Stimulated activated CD8-positive, alpha-beta memory T cell treated with anti-CD3 and anti-CD28 coated beads, Interleukin-12 subunit alpha, Interleukin-12 subunit beta, amount 100 ng/mL, for 24 hours (primary cell): ENCODE results near the gene TENT4B.

Experiments
- DNase-seq: peaks from one replicate; pipeline ENCODE4 v3.0.0-alpha.2; 2020; ENCODE audit errors: extremely low read depth

The TENT4B gene

GRCh38 chr16:50195756-50196155 lies 42.6 kb downstream of the TENT4B start:
- no peak for DNase-seq

DNA sequence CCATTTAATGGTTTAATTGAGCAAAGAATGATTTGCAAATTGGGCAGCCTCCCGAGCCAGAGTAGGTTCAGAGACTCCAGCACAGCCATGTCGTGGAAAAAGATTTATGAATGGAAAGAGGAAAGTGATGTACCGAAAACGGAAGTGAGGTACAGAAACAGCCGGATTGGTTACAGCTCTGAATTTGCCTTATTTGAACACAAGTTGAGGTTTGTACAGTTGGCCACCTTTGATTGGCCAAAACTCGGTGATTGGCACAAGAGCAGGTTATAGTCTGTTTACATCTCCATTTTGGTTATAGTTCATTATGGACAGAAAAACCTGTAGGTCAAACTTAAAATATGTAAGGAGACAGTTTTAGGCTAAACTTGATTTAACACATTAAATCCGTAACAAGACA lies 44.5 kb downstream of the TENT4B start:
- no peak for DNase-seq

GRCh38 chr16:50198802-50199403 lies 45.8 kb downstream of the TENT4B start:
- DNase-seq = no peak

DNA sequence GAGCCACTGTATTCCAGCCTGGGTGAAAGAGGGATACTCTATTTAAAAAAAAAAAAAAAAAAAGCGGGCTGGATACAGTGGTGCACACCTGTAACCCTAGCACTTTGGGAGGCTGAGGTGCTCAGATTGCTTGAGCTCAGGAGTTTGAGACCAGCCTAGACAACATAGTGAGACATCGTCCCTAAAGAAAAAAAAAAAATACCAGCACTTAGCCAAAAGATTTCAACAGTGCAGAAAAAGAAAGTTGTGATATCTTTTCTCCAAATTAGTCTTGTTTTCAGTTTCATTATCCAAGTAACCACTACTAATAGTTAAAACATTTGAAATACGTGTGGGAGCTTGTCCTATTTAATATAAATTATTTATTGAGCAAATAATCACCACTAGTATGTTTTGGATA lies 48.7 kb downstream of the TENT4B start:
- DNase-seq = no peak

GRCh38 chr16:50202926-50203624 lies 50.0 kb downstream of the TENT4B start:
- DNase-seq = no peak

DNA sequence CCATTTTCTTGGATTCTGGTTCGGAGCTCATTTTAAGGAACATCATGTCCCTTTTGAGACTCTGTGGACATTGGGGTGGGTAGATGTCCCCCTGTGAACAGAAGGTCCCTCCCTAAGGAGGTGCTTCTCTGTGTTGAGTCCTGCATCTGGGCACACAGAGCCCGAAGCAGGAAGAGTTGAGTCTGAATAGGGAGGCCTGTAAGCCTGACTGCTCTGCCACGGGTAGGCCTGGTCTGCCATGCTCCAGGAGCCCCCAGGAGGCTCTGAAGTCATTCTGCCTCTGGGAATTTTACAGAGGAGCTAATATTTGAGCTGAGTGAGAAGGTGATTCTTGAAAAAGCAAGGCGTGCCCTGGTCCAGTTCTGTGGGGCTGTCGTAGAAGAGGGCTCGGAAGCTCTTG lies 50.6 kb downstream of the TENT4B start:
- no peak for DNase-seq

DNA sequence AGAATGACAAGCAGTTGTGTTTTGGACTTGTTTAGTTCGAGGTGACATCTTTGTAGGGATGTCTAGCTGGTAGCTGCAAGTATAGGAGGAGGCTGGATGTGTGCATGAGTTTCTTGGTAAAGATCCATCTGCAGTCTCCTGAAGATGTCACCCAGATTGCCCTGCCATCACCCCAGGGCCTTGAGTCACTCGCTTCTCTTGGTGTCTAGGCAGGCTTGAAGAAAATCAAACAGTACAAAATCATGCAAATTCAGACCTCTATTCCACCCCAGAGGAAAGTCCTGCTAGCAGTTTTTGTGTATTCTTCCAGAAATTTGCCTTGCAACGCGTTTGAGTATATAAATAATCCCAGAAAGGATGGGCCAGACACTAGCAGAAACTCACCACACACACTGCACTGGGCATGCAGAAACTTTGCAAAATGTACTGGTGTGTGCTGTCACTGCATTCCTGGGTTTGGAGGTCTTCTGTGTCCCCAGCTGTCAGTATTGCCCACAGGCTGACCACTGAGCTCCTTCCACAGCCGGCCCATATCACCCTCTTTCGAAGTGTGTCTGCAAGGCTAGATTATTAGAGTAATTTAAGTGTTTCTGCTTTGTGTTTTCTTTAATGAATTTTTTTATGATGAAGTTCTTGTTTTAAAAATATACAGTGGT lies 51.5 kb downstream of the TENT4B start:
- DNase-seq = no peak

- no peak for DNase-seq
Measured at GRCh38 chr16:50207652-50208051, 54.5 kb downstream of the TENT4B start.

- DNase-seq = no peak
Measured at GRCh38 chr16:50208460-50208931, 55.4 kb downstream of the TENT4B start.

DNA sequence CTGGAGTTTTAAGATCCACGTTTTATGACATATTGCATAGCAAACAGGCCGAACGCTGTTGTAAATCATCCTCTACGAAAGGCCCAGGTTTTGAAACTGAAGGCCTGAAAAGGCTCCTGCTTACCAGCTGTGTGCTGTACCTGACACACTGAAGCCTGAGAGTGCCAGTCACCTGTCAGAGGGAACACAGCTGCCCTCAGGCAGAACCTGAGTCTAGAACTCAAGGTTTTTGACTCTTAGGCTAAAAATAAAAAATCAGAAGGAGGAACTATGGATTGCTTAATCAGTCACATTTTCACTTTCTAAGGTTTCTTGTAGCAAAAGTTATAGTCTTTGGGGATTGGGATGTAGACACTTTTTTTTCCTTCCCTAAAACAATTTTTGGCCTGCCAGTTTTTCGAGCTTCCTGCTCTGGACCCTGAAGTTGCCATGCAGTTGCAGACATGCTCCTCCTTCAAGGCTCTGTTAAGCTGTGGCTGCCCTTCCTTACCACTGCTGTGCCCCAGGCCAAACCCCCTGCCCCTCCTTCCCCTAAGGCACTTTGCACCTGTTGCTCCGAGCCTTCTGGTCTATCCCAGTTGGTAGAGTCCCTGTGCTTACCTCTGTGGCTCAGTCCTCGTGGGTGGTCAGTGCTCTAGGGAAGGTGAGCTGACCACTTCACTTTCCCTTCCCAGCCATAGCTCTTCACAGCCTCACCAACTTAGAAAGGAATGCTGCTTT lies 56.6 kb downstream of the TENT4B start:
- DNase-seq = no peak

DNA sequence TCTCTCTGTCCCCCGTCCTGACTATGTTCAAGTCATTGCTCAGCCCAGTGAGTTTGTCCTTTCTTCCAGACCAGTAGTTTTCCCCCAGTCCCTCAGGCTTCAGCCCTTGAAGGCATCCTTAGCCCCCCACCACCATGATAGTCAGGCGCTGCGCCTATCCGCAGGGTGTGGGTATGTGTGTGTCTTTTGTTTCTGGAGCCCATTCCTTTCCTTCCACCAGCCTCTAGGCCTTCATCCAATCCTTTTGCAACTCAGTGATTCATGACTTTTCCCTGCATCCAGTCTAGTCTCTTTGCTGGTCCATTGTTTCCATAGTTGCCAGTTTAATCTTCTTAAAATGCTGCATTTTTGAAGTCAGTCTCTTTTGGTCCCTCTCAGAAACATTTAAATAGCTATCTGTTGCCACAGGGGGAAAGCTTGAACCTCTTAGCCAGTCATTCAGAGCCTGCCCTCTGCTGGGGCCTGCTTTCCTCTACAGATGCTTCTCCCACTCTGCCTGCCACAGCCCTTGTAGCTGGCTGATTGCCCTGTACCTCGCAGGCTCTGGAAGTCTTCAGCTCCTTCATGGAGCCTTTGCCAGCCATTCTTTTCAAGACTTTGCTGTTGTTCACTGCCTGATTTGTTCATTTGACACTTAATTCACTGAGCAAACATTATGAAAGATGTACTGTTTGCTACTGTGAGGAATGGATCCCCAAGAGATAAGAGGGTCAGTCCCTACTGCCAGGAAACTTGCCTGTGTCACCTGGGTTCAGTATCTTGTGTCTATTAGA lies 57.3 kb downstream of the TENT4B start:
- DNase-seq = peak; percentile 25

DNA sequence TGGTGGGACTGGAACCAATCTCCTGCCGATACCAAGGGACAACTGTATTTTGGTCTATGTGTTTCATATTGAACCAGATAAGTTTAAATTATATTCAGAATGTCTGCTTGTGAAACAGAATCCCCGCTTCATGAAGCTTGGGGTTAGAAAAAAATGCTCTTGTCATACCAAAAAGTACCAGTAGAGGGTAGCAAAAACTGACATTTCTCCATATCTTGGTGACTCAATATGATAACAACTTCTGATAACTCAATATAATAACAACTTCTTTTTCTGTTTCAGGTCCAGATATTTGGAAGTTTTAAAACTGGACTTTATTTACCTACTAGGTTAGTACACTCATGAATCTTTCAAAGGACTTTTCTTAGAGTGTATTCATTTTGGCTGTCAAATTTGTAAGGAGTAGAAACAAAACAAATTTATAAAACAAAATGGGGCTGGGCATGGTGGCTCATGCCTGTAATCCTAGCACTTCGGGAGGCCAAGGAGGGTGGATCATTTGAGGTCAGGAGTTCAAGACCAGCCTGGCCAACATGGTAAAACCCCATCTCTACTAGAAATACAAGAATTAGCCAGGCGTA lies 60.9 kb downstream of the TENT4B start:
- no peak for DNase-seq

DNA sequence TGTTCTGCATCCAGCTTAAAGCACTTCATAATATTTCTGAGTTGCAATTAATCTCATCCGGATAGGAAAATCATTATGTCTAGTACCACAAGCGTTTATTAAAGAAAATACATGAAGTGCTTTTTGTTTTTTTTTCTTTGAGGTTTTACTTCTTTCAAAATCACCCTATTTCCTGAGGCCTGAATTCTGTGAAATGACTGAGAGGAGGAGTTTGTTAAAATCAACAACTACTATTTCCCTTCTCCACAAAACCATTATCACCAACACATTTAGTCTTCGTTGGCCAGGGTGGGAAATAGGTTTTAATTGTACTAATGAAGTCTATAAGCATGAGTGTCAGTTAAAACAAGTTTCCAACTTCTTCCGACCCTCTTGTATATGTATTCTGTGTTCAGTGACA lies 62.6 kb downstream of the TENT4B start:
- DNase-seq = no peak

GRCh38 chr16:50216231-50216630 lies 63.1 kb downstream of the TENT4B start:
- DNase-seq = no peak

DNA sequence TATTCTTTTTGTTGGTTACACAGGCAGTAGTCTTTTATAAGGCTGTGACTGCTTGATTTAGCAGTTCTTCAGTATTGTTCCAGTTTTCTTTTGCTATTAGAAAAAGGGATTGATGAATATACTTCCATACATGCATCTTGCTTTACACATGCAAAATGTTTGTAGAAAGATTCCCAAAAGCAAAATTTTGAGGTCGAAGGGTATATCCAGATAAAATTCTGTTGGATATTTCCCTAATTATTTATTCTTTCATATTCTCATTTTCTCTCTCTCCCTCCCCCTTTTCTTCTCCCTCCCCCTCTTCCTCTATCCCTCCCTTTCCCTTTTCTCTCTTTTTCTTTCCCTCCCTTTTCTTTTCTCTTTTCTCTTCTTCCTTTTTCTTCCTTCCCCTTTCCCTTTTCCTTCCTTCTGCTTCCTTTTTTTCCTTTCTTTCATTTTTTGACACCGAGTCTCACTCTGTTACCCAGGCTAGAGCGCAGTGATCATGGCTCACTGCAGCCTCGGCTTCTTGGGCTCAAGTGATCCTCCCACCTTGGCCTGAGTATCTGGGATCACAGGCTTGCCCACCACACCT lies 66.4 kb downstream of the TENT4B start:
- no peak for DNase-seq

GRCh38 chr16:50224286-50224685 lies 71.2 kb downstream of the TENT4B start:
- DNase-seq = no peak

GRCh38 chr16:50227120-50227519 lies 74.0 kb downstream of the TENT4B start:
- DNase-seq = no peak

GRCh38 chr16:50227665-50228064 lies 74.6 kb downstream of the TENT4B start:
- no peak for DNase-seq

DNA sequence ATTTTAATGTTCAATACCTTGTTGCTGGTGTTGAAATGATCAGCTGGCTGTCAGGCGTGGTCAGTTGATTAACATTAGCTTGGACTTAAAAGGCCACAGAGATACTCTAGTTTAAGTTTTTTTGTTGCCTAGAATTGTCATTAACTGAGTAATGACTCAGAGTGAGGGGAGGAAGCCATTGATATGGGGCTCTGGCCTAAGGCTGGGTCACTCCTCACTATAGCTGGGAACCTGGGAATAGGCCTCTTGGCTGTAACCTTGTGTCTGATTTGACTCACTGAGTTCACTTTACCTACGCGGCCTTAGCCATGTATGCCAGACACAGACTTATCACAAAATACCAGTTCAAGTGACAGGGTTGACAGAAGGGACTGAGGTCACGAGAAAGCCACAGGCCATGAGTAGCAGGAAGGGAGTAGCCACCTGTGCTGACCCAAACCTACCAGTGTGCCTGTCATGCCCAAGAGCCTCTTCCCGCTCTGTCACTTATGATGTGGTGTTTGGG lies 75.3 kb downstream of the TENT4B start:
- DNase-seq = no peak

DNA sequence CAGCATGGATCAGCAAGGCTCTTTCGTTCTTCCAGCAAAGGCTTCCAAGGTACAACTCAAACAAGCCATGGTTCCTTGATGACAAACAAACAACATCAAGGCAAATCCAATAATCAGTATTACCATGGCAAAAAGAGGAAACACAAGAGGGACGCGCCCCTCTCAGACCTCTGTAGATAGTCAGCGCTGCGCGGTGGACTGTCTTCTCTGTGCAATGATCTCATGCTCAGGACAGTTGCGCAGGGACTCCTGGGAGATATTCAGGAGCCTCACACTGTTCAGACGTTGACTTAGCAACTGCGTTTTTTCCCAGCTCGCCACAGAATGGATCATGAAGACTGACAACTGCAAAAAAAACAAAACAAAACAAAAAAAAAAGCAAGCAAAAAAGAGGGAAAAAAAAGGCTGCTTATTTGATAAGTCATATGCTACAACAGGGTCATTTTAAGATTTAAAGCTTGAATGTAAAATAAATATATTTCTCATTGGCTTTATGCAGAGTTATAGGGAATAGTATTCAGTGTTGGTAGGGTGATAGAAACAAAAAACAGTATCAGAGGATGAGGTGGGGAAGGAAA lies 76.1 kb downstream of the TENT4B start:
- DNase-seq = no peak
